ENCODE results near the gene HM13. TPM values are rescaled to one million over a fixed set of nuclear protein-coding genes. Genes with fewer than 3 reads are reported as not detected.

HM13 gene
- total RNA-seq, 2 donors from 2014 or later: 99.7 to 131 TPM

DNA sequence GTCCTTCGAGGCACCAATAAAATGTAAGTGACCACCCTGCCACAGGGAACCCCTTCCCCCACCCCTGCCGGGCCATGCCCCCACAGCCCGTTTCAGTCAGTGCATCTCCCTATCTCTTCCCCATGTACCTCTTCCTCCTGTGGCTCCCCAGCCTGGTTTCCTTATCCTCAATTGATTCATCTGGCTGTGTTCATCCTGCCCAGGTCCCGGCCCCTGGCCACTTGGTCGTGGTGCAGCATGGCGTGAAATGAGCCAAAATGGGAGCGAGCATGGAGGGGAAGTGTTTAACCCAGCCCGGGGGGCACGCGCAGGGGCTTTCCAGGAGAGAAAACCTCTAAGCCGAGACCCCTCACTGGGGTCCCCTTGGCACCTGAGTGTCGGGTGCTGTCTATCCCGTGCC is 35.9 kb downstream of the HM13 start:
- DNase-seq (ENCODE audit: low spot score): no peak
- no peak for TF ChIP-seq POLR2A (IDR thresholded peaks at IDR 0.05)
- TF ChIP-seq, protein P1, sequence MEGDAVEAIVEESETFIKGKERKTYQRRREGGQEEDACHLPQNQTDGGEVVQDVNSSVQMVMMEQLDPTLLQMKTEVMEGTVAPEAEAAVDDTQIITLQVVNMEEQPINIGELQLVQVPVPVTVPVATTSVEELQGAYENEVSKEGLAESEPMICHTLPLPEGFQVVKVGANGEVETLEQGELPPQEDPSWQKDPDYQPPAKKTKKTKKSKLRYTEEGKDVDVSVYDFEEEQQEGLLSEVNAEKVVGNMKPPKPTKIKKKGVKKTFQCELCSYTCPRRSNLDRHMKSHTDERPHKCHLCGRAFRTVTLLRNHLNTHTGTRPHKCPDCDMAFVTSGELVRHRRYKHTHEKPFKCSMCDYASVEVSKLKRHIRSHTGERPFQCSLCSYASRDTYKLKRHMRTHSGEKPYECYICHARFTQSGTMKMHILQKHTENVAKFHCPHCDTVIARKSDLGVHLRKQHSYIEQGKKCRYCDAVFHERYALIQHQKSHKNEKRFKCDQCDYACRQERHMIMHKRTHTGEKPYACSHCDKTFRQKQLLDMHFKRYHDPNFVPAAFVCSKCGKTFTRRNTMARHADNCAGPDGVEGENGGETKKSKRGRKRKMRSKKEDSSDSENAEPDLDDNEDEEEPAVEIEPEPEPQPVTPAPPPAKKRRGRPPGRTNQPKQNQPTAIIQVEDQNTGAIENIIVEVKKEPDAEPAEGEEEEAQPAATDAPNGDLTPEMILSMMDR (IDR thresholded peaks at IDR 0.05): no peak
- TF ChIP-seq POLR2AphosphoS5 (IDR thresholded peaks at IDR 0.05): no peak
- Histone ChIP-seq H3K9me3 (no peaks in the 10 kb centered on the region), H3K4me3 (no peak overlapping the region), H3K27ac (no peak overlapping the region), H3K27me3 (replicated peaks; ENCODE audit: insufficient read depth) (no peaks in the 10 kb centered on the region), H3K36me3 (no peaks in the 10 kb centered on the region), H3K4me1 (replicated peaks) (no peaks in the 10 kb centered on the region)
- 86% methylated on average over 13 of the region's 13 CpGs for WGBS
- intact Hi-C loops (cut with DNase I): no loop called here

DNA sequence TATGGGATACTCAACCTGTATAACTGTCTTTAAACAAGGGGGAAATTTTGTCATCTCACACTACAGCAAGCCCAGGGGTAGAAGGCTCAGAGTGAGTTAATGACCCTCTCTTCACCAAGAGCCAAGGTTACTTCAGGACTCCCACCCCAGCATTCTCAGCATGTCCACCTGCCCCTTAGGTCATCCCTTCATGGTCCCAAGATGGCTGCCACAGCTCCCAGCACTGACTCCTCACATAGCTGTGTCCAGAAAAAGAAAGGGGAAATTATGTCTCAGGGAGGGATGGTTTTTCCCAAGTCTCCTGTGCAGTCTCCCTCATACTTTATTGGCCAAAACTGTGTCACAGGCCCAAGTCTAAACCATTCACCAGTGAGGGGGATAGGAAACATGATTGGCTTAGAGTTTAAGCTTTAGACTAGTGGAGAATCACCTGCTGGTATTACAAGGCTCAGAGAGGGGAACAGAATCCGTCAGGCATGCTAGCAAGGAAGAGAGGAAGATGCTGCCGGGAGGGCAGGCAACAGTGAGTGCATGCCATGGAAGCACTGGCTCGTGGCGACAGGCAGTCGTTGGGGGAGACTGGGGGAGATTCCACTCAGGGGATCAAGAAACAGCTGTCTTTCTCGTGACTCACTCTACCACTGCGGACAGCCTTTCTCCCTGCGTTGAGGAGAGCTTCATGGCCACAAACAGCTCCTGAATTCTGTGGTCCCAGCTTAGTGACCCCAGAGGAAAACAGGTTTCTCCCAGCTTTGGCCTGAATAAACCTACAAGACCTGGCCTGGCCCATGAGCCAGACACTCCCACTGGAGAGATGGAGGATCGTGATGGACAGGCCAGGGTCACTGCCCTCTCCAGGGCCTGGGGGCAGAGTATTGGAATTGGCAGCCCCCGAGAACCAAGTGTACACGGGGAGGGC is 37.2 kb downstream of the HM13 start:
- WGBS: 72% methylated on average over 10 of the region's 11 CpGs
- intact Hi-C loops (cut with DNase I): no loop called here

DNA sequence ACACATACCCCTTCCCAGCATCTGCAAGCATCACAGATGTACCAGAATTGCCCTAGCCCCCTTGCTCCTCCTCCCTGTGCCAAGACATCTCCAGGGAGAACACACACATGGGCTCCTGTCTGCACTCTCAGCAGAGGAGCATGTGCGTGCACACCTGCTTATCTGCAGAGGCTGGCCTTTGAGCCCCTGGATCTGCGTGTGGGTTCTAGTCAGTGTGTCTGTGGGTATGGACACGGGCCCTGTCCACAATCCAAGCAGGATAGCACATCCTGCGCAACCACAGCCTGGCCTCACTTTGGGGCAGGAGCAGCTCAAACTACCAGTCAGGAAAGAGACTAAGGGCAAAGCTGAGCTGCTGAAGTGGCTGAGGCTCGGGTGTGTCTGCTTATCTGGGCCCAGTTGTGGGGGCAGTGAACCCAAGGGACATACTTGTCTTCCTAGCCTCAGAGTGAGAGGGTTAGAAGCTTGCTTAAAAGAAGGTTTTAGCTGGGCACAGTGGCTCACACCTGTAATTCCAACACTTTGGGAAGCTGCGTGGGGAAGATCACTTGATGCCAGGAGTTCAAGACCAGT is 41.0 kb downstream of the HM13 start:
- Histone ChIP-seq H3K27ac (no peak overlapping the region), H3K4me3 (no peak overlapping the region), H3K27me3 (replicated peaks; ENCODE audit: insufficient read depth) (no peaks in the 10 kb centered on the region), H3K9me3 (no peaks in the 10 kb centered on the region), H3K4me1 (replicated peaks) (no peaks in the 10 kb centered on the region), H3K36me3 (no peaks in the 10 kb centered on the region)
- intact Hi-C loops (cut with DNase I): no loop called here
- TF ChIP-seq, protein P1 (IDR thresholded peaks at IDR 0.05): no peak
- TF ChIP-seq POLR2A (IDR thresholded peaks at IDR 0.05) (no peak), POLR2AphosphoS5 (IDR thresholded peaks at IDR 0.05) (no peak)
- DNase-seq (ENCODE audit: low spot score): no peak
- 70% methylated on average over 6 of the region's 6 CpGs for WGBS

More for the DNA sequence above, 37.2 kb downstream of the HM13 start:
- Histone ChIP-seq H3K36me3 (no peaks in the 10 kb centered on the region), H3K27ac (no peak overlapping the region), H3K9me3 (no peaks in the 10 kb centered on the region), H3K27me3 (replicated peaks; ENCODE audit: insufficient read depth) (no peaks in the 10 kb centered on the region), H3K4me3 (no peak overlapping the region), H3K4me1 (replicated peaks) (no peaks in the 10 kb centered on the region)
- TF ChIP-seq, protein P1 (IDR thresholded peaks at IDR 0.05): no peak
- TF ChIP-seq POLR2AphosphoS5 (IDR thresholded peaks at IDR 0.05) (no peak), POLR2A (IDR thresholded peaks at IDR 0.05) (no peak)
- no peak for DNase-seq (ENCODE audit: low spot score)

DNA sequence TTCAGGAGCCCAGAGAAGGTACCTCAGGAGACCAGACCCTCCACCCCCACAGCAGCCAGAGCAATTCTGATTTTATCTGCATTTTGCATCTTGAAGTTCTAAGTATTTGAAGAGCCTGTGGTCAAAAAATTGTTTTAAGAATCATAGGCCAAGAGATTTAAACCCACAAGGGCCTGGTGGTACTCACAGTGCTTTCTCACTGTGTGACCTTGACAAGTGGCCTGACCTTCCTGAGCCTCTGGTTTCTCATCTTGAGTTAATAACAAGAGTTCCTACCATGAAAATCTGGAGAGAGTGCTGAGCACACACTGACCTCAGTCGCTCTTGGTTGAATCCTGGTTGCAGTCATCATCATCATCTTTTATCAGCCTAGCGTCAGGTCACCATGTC is 45.5 kb downstream of the HM13 start:
- Histone ChIP-seq H3K4me1 (replicated peaks) (no peaks in the 10 kb centered on the region), H3K9me3 (no peaks in the 10 kb centered on the region), H3K27me3 (replicated peaks; ENCODE audit: insufficient read depth) (no peaks in the 10 kb centered on the region), H3K4me3 (no peak overlapping the region), H3K36me3 (peaks cover 4 to 7% of the 10 kb centered on the region in 2 donors), H3K27ac (no peak overlapping the region)
- TF ChIP-seq POLR2AphosphoS5 (IDR thresholded peaks at IDR 0.05) (no peak), POLR2A (IDR thresholded peaks at IDR 0.05) (no peak)
- TF ChIP-seq, protein P1 (IDR thresholded peaks at IDR 0.05): no peak
- no peak for DNase-seq (ENCODE audit: low spot score)
- 74% methylated on average over 2 of the region's 2 CpGs for WGBS
- intact Hi-C loops (cut with DNase I): no loop called here

Data from prostate gland (tissue), 2 donors.